ENCODE data around the gene PPP1R7. TPM values are rescaled to one million over a fixed set of nuclear protein-coding genes. Genes with fewer than 3 reads are reported as not detected.

PPP1R7 gene
- polyA plus RNA-seq, 3 donors: 70.0 to 79.5 (median 77.7) TPM

DNA sequence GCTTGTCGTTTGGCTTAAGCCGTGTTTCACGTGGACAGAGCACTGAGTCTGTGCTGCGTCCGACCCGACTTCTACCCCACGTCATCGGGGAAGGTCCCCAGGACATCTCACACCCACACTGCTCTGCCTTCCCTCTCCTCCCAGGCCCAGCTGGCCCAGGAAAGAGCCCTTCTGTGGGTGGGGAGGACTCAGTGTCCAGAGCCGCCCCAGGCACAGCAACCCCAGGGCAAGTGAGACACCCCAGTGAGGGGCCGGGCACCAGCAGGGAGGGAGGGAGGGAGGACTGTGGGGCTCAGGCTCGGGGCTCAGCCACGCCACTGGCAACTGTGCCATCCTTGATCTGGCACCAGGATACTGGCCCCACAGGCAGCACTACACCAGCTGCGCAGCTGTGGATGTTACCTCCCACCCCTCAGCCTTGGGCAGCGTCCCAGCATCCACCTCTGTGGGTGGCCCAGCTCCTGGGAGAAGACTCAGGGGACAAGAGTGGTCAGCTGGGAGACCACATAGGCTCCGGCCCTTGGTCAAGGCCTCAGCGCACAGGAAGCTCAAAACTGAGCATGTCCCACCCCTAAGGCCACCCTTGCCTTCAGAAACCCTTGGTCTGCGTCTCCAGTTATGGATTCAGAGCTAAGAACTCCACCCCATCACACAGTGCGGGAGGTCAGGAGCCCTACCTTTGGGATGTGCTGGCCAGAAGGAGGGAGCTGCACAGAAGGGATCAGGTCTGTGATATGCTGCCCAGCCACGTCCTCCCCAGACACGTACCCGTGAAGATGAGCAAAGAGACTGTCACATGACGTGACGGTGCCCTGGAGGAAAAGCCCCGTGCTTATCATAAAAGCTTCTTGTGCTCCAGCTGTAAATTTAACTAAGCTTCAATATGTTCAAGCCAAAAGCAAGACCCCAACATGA is 12.7 kb upstream of the PPP1R7 start:
- DNase-seq: no peak

DNA sequence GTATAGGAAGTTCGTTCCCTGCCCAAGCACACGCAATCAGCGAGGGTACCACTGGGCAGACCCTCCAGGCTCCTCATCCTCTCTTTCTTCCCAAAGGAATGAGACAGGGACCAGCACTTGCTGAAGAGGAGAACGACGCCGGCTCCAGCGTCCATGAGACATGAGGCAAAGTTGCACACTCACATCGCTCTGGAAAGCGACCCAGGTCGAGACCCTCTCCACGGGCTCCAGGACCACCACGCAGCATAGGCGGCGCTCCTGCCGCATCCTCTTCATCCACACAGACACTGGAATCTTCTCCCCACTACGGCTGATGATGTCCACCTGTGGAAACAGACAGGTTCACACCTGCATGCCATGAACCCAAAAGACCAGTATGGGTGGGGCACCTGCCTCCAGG is 11.8 kb upstream of the PPP1R7 start:
- DNase-seq: no peak

DNA sequence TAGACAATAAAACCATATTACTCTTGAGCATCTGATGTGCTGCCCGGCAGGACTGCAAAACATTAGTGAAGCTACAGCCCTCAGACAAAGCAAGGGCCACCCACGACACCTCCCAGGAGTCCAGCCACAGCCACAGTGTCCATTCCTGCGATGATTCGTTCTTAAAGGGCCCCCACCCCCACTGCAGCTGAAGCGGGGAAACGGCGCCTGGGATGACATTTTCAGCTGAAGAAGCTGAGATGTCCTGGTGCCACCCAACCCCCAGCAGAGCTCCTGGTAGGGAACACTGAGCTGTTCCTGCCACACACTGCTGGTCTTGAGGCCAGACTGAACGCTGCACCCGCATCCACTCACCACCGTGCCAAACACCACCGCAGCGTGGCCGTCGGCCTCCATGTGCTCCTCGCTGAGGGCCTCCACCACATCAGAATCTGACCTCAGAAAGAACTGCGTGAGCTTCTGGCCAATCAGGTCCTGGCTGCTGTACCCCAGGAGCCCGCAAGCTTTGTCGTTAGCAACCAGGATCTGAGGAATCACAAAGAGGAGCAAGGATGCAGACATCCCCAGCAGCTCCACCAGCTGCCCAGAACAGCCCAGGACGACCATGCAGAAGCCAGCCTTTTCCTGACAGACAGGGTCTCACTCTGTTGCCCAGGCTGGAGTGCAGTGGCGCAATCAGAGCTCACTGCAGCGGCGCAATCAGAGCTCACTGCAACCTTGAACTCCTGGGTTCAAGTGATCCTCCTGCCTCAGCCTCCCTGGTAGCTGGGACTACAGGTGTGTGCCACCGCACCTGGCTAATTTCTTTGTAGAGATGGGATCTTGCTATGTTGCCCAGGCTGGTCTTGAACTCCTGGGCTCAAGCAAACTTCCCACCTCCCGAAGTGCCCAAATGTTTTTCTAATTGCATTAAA is 10.5 kb upstream of the PPP1R7 start:
- no peak for DNase-seq

DNA sequence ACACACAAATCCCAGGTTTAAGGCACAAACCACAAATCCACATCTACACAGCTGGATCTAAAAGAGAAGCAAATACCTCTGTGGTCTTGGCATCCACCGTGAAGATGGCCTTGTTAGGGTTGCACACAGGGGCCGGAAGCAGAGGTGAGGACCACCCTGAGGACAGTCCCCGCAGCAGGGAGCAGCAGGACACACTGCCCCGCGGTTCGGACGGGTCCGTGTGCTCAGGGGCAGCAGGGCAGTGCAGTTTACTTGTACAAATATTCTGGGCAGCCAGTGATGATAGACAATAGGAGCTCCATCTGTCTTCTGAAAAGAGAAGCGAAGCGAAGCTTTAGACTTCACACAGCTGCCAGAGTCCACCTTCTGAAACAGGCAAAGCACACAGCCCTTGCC is 9.8 kb upstream of the PPP1R7 start:
- DNase-seq: no peak

DNA sequence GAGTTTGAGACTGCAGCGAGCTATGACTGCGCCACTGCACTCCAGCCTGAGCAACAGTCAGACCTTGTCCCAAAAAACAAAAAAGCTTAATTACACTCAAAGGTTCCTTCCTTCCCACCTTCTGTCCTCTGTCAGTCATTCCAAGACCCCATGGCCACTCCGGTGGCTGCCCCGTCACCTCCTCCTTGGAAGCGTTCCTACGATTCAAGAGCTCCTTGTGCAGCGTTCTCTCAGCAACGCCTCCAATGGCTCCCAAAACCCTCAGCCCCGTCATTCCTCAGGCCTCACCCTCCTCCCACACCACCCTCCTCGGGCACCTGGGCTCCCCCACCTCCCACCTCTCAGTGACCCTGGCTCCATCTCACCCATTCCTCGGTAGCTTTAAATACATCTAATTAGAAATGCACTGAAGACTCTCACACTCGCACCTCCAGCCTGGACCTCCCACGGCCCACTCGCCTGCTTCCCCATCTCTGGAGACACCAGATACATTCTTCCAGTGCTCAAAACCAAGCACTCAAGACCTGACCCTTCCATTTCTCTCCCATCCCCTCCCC is 9.0 kb upstream of the PPP1R7 start:
- no peak for DNase-seq

DNA sequence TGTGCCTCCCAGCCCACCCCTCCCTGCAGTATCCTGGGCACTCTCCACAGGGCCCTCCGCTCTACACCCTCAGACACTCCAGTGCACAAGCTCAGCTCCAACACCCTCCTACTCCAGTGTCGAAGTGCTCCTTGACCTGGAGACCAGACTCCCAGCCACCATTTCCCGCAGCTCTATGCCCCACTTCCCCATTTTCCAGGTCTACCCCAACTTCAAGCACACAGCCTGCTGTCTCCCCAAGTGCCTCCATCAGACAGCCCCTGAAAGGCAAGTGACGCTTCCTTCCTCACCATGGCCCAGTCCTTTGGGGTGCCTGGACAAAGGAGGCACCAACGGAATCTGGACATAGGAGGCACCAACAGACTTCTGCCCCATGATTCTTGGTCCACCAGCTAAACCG is 8.2 kb upstream of the PPP1R7 start:
- no peak for DNase-seq

DNA sequence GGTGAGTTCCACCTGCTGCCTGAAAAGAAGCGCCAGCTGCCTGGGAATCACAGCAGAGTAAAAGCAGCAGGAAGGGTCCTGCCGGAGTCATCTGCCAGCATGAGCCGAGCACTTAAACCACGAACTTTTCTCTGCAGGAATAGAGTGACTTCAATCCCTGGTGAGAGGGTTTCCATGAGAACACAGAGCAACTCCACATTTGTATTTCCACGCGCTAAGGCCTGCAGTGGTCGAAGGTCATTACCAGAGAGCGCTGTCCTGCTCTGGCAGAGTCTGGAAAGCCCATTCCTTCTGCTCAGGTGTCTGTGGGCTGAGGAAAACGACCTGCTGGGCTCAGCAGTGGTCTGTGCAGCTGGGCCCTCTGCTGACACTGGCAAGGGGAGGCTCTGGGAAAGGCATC is 7.7 kb upstream of the PPP1R7 start:
- DNase-seq: no peak

DNA sequence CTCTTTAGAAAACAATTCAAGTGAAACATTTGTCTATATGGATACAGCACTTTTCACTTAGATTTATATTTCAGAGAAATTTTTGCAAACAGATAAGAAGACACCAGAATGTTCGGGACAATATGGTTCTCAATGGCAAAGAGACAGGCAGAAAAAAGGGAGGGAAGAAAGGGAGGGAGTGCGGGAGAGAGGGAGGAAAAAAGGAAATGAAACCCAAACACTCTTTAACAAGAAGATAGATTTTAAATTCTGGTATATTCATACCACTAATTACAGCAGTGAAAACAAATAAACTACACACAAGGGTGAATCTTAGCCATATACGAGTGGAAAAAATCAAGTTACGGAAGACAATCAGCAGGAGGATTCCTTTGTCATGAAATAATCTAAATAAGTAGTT is 4.0 kb upstream of the PPP1R7 start:
- DNase-seq: no peak

DNA sequence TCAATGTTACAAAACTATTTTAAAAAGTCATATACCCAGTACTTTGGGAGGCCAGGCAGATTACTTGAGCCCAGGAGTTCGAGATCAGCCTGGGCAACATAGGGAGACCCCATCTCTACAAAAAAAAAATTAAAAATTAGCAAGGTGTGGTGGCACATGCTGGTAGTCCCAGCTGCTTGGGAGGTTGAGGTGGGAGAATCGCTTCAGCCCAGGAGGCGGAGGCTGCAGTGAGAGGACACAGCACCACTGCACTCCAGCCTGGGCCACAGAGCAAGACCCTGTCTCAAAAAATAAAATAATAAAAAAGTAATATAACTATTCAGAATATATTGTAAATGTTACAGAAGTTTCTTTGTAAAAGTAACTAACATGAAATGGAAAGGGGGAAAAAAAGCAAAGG is 2.9 kb upstream of the PPP1R7 start:
- DNase-seq: no peak

DNA sequence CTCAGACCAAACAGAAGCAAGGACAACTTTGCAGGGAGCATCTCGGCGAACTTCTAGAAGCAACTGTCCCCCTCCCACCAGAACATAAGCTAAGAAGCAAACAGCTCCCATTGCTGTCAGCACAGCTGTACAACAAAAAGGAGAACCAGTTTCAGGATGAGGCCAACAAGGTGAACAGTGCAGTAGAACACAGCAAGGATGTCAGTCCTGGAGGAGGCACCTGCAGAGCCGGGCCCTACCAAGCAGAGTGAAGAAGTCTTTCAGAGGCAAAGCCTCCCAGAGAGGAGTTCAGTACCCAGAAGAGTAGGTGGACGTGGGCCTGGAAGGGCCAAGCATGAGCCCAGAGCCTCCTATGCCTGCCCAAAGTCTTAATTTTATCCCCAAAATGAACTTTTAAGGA is 2.0 kb upstream of the PPP1R7 start:
- DNase-seq: no peak

DNA sequence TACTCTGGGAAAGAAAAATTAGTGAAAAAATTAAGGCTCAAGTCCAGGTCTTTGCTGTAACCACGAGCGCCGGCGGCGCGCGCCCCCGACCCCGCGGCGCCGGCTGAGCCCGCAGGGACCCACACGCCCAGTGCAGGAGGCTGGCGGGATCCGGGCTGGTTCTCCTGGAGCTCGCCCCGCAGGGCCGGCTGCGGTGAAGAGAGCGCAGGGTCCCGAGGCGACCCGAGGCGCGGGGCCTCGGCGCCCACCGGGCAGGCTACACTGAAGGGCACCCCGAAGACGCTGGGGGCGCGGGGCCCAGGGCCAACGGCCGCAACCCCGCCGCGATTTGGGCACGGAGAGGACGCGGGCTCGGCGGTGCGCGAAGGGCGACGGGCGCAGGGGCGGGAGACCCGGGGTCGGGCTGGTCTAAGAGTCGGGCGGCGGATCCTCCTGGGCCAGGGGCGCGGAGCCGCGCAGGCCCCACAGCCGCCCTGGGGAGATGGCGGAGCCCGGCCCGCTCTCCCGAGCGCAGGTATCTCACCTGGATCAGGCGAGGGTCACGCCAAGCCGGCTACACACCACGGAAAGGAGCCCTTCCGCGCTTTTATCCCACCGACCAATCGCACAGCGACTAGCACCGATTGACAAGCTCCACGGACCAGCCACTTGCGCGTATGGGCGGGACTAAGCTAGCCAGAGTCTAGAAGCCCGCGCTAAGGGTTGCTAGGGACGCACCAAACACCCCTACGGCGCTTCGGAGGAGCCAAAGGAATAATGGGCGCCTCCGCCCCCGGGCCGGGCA is 1.2 kb upstream of the PPP1R7 start, which contains the start of gene PASK:
PASK (minus strand) TSS at position 582 of the 784 bp plus-strand sequence. CDS start 6,440 bp downstream, outside the sequence.
- DNase-seq: peak; percentile 94

DNA sequence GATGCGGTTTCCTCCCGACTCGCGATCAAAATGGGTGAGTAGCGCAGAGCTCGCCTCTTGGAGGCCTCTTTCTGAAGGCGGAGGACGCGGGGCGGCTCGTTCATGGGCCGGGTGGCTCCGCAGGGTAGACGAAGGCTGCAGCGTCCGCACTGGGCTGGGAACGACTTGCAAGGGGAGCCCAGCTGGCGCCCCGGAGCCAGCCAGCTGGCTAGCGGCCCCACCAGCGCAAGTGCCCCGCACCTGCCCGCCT is 667 bp upstream of the PPP1R7 start:
- DNase-seq: no peak

DNA sequence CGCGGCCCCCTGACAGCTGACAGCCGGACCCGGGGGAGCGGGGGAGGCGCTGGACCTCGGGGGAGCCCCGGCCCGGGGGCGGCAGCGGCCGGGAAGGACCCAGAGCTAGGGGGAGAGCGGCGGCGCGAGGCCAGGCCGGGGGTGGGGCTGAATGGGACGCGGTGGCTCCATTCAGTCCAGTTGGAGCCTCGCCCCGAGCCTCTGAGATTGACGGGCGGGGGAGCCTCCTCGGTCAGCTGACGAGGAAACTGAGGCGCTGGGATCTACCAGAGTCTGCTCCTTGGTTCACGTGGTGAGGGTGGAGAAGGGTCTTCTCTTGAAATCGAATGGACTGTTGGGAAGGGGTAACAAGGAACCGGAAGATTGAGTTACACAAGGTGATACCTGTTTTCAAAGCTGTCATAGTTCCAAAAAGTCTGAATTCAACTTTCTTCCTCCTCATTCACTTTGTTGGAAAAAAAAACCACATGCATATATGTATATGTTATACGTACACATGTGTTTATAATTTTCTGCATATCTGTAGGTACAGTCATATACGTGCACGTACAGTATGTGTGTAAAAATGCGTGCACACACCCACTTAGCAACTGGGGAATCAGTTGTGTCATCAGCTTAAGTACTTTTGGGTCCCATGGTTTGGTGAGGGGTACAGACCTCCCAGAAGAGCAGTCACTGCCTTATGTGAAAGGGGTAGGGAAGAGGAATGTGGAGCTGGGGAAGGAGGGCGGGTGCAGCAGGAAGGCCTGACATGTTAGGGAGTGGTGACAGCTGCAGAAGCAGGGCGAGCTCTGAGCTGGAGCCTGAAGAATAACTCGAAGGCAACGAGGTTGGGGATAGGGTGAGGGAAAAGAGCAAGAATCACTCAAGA is 628 bp downstream of the PPP1R7 start:
- DNase-seq: peak; percentile 8

DNA sequence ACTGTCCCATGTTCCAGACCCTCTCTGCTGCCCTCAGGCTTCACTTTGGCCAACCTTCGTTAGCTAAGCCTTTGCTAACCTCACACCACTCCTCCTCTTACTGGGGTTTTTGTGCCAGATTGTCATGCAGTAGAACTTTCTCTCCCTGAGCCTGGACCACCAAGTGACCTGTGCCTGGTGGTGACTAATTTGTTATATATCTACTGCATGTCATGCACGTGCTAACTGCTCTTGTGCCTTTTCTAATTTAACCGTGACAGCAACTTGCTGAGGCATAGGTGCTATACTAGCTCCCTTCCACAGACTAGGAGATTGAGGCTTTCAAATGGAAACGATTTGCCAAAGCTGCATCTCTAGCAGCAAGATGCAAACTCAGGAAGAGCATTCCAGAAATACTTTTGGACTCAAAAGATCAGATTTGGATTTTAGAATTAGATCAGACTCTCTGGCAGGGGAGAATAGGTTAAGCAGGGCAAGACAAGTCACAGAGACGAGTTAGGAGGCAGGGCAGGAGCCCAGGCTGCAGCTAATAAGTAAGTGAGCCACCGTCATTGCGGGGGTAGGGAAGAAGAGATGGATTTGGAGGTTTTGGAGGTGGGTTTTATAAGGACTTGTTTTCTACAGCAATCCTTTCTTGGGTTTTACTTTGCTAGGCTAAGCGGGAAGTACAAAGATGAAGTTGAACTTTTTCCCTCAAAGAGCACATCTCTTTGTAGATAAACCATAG is 1.8 kb downstream of the PPP1R7 start:
- DNase-seq: no peak

DNA sequence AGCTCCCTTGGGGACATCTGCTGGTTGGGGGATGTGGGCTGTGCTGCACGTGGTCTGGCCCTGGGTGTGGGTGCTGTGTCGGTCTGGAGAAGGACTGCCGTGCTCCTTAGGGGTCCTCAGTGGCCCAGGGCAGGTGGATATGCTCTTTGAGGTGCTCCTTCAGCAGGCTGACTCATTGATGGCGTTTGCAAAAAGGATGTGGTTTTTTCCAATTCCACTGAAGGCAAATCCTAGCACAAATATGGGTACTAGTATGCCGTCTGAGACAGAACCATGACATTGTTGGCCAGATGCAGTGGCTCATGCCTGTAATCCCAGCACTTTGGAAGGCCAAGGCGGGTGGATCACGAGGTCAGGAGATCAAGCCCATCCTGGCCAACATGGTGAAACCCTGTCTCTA is 3.3 kb downstream of the PPP1R7 start:
- no peak for DNase-seq

DNA sequence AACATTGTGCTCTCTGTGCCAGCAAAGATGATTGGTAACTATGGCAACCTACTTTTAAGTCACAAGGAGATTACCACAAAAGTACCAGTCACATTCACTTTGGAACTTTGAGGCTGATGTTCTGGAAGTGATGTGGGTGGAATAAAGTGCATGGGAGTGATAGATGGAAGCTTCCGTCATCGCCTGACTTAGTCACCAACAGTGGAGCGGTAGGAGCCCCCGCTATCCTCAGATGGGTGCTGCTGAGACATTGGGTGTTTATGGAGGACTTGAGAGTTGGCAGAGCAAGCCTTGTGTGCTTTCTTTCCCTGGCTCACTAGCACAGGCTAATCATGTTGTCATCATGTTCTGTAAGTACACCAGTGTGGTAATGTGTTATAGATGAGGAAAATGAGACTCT is 4.6 kb downstream of the PPP1R7 start:
- DNase-seq: no peak

DNA sequence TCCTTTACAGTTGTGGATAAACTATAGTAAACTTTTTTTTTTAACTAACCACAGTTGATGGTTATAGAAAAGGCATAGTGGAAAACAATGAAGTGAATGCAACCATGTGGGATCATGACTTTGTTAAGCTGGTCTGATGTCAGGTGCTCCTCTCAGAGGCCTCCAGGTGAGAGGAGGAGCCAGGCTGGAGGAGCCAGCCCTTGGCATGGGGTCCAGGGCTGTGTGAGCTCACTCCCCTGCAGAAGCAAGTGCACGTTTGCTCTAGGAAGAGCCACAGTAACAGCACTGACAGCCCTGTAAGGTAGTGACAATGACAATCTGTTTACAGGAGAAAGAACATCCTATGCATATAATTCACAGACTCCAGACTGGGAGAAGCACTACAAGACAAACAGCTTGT is 5.7 kb downstream of the PPP1R7 start:
- no peak for DNase-seq

DNA sequence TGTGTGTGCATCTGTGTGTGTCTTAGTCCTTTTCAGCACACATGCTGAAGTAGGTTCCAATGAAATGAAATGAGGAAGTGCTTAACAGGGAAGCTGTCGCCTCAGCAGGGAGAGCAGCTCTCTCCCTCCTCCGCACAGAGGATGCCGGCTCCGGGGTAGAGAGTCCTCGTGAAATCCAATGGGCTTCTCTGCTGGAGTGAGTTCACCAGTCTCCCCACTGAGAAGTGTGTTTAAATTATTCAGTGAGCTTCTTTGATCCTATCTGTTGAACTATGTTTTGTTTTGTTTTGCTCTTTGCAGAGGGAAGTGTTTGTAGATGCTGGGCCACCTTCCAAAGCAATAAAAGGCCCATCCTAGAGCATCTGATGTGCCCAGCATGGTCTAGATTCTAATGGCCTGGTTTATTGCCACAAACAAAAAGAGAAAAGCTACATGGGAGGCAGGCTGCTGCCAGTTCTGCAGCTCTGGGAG is 6.7 kb downstream of the PPP1R7 start:
- no peak for DNase-seq

DNA sequence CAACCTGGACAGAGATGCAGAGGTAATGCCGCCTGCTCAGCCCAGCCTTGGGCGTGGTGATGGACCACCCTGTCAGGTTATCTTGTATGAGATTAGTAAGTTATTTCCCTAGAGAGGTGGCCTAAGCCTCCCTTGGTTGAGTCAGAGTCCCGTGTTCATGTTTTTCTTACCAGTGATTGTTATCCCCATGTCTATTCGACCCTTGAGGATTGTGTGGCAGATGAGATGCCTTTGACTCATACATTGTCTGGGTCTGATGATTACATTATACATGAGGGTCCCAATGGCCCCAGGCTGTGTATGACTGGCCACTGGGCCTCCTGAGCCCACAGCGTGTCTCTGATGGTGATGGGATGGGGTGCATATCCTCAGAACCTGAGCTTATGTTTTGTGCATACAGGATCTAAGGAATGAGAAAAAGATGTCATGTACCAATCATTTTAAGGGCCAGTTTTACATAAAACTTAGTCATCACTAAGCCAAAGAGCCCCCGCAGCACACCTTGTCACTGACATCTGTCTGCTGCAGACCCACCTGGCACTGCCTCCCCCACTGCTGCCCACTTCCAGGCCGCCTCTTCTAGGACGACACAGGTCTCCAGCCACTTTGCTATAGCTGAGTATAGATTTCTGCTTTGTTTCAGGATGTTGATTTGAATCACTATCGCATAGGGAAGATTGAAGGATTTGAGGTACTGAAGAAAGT is 7.7 kb downstream of the PPP1R7 start:
- DNase-seq: no peak

DNA sequence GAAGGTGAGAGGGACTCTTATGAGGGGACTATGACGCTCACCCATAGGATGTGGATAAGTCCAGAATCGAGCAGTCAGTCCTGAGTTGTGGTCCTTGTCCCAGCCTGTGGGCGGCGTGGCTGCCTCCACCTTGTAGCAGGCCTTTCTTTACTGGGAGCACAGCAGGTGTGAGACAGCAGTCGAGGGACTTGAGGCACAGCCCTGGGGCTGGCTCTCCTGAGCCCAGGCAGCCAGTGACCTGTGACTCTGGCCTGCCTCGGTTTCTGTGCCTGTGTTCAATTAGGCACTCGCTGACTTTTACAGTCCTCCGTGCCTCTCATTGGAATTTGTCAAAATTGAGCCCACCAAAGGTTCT is 8.3 kb downstream of the PPP1R7 start:
- no peak for DNase-seq
